HG02642 (cell line): ENCODE results near the gene KCP.
"Not testable (repeated sequence)": the region's sequence is repeated elsewhere in the genome, so short reads cannot be mapped to it uniquely, and the experiment has no call there.

ENCODE experiments used
- ATAC-seq: cut with Tn5 transposase; IDR thresholded peaks from one replicate; pipeline ENCODE4 v1.9.1; 2021; ENCODE audit warnings: mild to moderate bottlenecking; ENCODE audit not compliant: unreplicated experiment, poor library complexity

Gene KCP

GRCh38 chr7:128922496-128923410 is 12.2 kb upstream of the KCP start:
- no peak for ATAC-seq

GRCh38 chr7:128921866-128922440 is 11.4 kb upstream of the KCP start:
- no peak for ATAC-seq

GRCh38 chr7:128920913-128921582 is 10.5 kb upstream of the KCP start:
- no peak for ATAC-seq

GRCh38 chr7:128919881-128920799 is 9.6 kb upstream of the KCP start:
- no peak for ATAC-seq

GRCh38 chr7:128919241-128919640 is 8.7 kb upstream of the KCP start:
- no peak for ATAC-seq

- no peak for ATAC-seq
Observed at GRCh38 chr7:128918016-128918665, 7.6 kb upstream of the KCP start.

- no peak for ATAC-seq
Observed at GRCh38 chr7:128917122-128917521, 6.6 kb upstream of the KCP start.

GRCh38 chr7:128916643-128916915 is 6.1 kb upstream of the KCP start:
- ATAC-seq: no peak

- ATAC-seq: no peak
Observed at GRCh38 chr7:128915841-128916642, 5.5 kb upstream of the KCP start.

- no peak for ATAC-seq
Observed at GRCh38 chr7:128915271-128915819, 4.8 kb upstream of the KCP start.

- ATAC-seq: no peak
Observed at GRCh38 chr7:128914566-128915151, 4.2 kb upstream of the KCP start.

- no peak for ATAC-seq
Observed at GRCh38 chr7:128913870-128914565, 3.5 kb upstream of the KCP start.

- not testable (repeated sequence) for ATAC-seq
Observed at GRCh38 chr7:128912709-128913495, 2.4 kb upstream of the KCP start.

GRCh38 chr7:128912281-128912680 is 1.8 kb upstream of the KCP start:
- ATAC-seq: no peak

- no peak for ATAC-seq
Observed at GRCh38 chr7:128911423-128912031, 1.0 kb upstream of the KCP start.

- ATAC-seq: no peak
Observed at GRCh38 chr7:128909625-128910568, 612 bp downstream of the KCP start.
